Liver (tissue), 9 donors: ENCODE data around the gene USHBP1. TPM values are rescaled to one million over a fixed set of nuclear protein-coding genes. Genes with fewer than 3 reads are reported as not detected.

Source experiments
- DNase-seq: peaks from one replicate; pipeline ENCODE4 v3.0.0-alpha.2; 2017; ENCODE audit warnings: low spot score
- H3K27ac ChIP-seq, 2 donors: one replicate each; pipeline ENCODE4 v1.7.0; 2013; ENCODE audit warnings: inconsistent platforms in 2 of 2, low read length in 2 of 2, control low read depth in 1 of 2, low read depth in 1 of 2, mild to moderate bottlenecking in 1 of 2
- H3K27me3 ChIP-seq, 4 donors: one replicate each; pipeline versions ENCODE4 v1.6.1 to v1.7.0; 2013; ENCODE audit warnings: low read length in 3 of 4, inconsistent platforms in 1 of 4, mild to moderate bottlenecking in 1 of 4, moderate library complexity in 1 of 4; ENCODE audit not compliant: control insufficient read depth in 4 of 4, insufficient read depth in 4 of 4
- H3K36me3 ChIP-seq, 4 donors: one replicate each; pipeline versions ENCODE4 v1.6.1 to v1.7.0; 2013; ENCODE audit warnings: low read length in 3 of 4, mild to moderate bottlenecking in 3 of 4, low read depth in 1 of 4, moderate library complexity in 1 of 4; ENCODE audit not compliant: control insufficient read depth in 4 of 4, insufficient read depth in 3 of 4
- H3K4me1 ChIP-seq, 4 donors: one replicate each; pipeline versions ENCODE4 v1.6.1 to v1.7.0; 2013; ENCODE audit warnings: low read length in 3 of 4, mild to moderate bottlenecking in 3 of 4, moderate library complexity in 1 of 4; ENCODE audit not compliant: control insufficient read depth in 4 of 4, insufficient read depth in 4 of 4
- H3K4me3 ChIP-seq, 3 donors: one replicate each; pipeline versions ENCODE4 v1.6.1 to v1.7.0; 2013; ENCODE audit warnings: low read length in 3 of 3, control low read depth in 1 of 3, low read depth in 1 of 3, mild to moderate bottlenecking in 1 of 3
- H3K9ac ChIP-seq, 2 donors: one replicate each; pipeline ENCODE4 v1.7.0; 2013; ENCODE audit warnings: low read length in 2 of 2, mild to moderate bottlenecking in 2 of 2, moderate library complexity in 2 of 2, control low read depth in 1 of 2, low read depth in 1 of 2
- H3K9me3 ChIP-seq, 4 donors: one replicate each; pipeline versions ENCODE4 v1.6.1 to v1.7.0; 2013; ENCODE audit warnings: low read length in 3 of 4; ENCODE audit not compliant: control insufficient read depth in 4 of 4
- ATF3 ChIP-seq: IDR thresholded peaks from 2 replicates; pipeline ENCODE4 v1.6.1; 2016; ENCODE audit warnings: antibody characterized with exemption
- CTCF ChIP-seq: fragments of 150-350 bp; IDR thresholded peaks from 2 replicates; pipeline ENCODE4 v1.5.1; 2017; ENCODE audit warnings: improper control_type of control experiment, low read depth, low read length; ENCODE audit not compliant: missing input control
- EGR1 ChIP-seq, 2 donors: IDR thresholded peaks; 2 replicates each; pipeline ENCODE4 v1.6.1; 2016 to 2018; ENCODE audit warnings: antibody characterized with exemption in 2 of 2, low read depth in 2 of 2
- FOXA1 ChIP-seq: IDR thresholded peaks from 2 replicates; pipeline ENCODE4 v1.6.1; 2016; ENCODE audit warnings: antibody characterized with exemption
- FOXA2 ChIP-seq: IDR thresholded peaks from 2 replicates; pipeline ENCODE4 v1.6.1; 2016; ENCODE audit warnings: antibody characterized with exemption
- GABPA ChIP-seq, 2 donors: IDR thresholded peaks in 1 of 2; conservative IDR thresholded peaks in 1 of 2; 2 replicates each; pipeline ENCODE4 v1.6.1; 2016; ENCODE audit warnings: antibody characterized with exemption in 2 of 2, mild to moderate bottlenecking in 1 of 2, moderate library complexity in 1 of 2
- HNF4A ChIP-seq, 2 donors: conservative IDR thresholded peaks; 2 replicates each; pipeline ENCODE4 v1.6.1; 2016; ENCODE audit warnings: antibody characterized with exemption in 2 of 2, mild to moderate bottlenecking in 2 of 2
- HNF4G ChIP-seq: IDR thresholded peaks from 2 replicates; pipeline ENCODE4 v1.6.1; 2016; ENCODE audit warnings: antibody characterized with exemption
- JUND ChIP-seq, 2 donors: IDR thresholded peaks; 2 replicates each; pipeline ENCODE4 v1.6.1; 2016; ENCODE audit warnings: antibody characterized with exemption in 2 of 2
- NR2F2 ChIP-seq: IDR thresholded peaks from 2 replicates; pipeline ENCODE4 v1.6.1; 2016; ENCODE audit warnings: antibody characterized with exemption
- RAD21 ChIP-seq, 2 donors: IDR thresholded peaks; 2 replicates each; pipeline ENCODE4 v1.6.1; 2016; ENCODE audit warnings: antibody characterized with exemption in 2 of 2, mild to moderate bottlenecking in 2 of 2
- RXRA ChIP-seq, 2 donors: IDR thresholded peaks; 2 replicates each; pipeline ENCODE4 v1.6.1; 2017 to 2018; ENCODE audit warnings: antibody characterized with exemption in 2 of 2, mild to moderate bottlenecking in 1 of 2
- SP1 ChIP-seq: IDR thresholded peaks from 2 replicates; pipeline ENCODE4 v1.6.1; 2018; ENCODE audit warnings: antibody characterized with exemption, mild to moderate bottlenecking
- TAF1 ChIP-seq: conservative IDR thresholded peaks from 2 replicates; pipeline ENCODE4 v1.6.1; 2016; ENCODE audit warnings: antibody characterized with exemption, mild to moderate bottlenecking
- YY1 ChIP-seq: IDR thresholded peaks from 2 replicates; pipeline ENCODE4 v1.6.1; 2016; ENCODE audit warnings: antibody characterized with exemption, mild to moderate bottlenecking
- WGBS: extraction: QIAGEN DNeasy Blood & Tissue Kit; methylation state at CpG from one replicate; pipeline ENCODE4 v1.1.7; 2013; 5-methylcytosine and 5-hydroxymethylcytosine counted together
- polyA plus RNA-seq, 2 donors: library from polyadenylated mRNA; stranded (reverse) in 1 of 2; unstranded in 1 of 2; fragments of 200-250 nt in 1 of 2; fragments of >200 nt in 1 of 2; fragmentation: Nextera tagmentation in 1 of 2; extraction: Ambion mirVana in 1 of 2; gene quantifications; one replicate each; pipeline versions ENCODE4 v1.2.1 to v1.2.3, GENCODE V29; 2013 to 2015
- total RNA-seq, 2 donors: library from RNA; depleted of rRNA; stranded (reverse); fragments of >200 nt; gene quantifications; one replicate each; pipeline ENCODE4 v1.2.3, GENCODE V29; 2014
- TF ChIP-seq, protein P1 (sequence below): IDR thresholded peaks from 2 replicates; pipeline ENCODE4 v1.6.1; 2016; ENCODE audit warnings: antibody characterized with exemption
- TF ChIP-seq, protein P2 (sequence below): IDR thresholded peaks from 2 replicates; pipeline ENCODE4 v1.6.1; 2016; ENCODE audit warnings: antibody characterized with exemption, mild to moderate bottlenecking
- donor health status: healthy.
- donor health status: healthy.
- donor health status: healthy.
- donor health status: healthy.
- donor health status: healthy.

The USHBP1 gene
- total and polyA plus RNA-seq, 4 donors = 1.2 to 2.6 (median 1.9) TPM

- TF ChIP-seq, protein P1, sequence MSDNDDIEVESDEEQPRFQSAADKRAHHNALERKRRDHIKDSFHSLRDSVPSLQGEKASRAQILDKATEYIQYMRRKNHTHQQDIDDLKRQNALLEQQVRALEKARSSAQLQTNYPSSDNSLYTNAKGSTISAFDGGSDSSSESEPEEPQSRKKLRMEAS = no peak
- TF ChIP-seq TAF1 = no peak
- TF ChIP-seq NR2F2 = no peak
- no peak for TF ChIP-seq EGR1 (IDR thresholded peaks at IDR 0.05; ENCODE audit: low read depth in 2 of 2)
- TF ChIP-seq SP1 = no peak
- no peak for TF ChIP-seq YY1
- TF ChIP-seq HNF4A (conservative IDR thresholded peaks at IDR 0.05) = no peak
- TF ChIP-seq FOXA2 = no peak
- TF ChIP-seq GABPA (IDR thresholded peaks at IDR 0.05 in 1 of 2, conservative IDR thresholded peaks at IDR 0.05 in 1 of 2) = no peak
These were observed 8.4 kb downstream of the USHBP1 start (continued) for GRCh38 chr19:17256130-17256529.

- DNase-seq = no peak
- Histone ChIP-seq H3K4me3 (no peak overlapping the region), H3K9me3 (no peaks in the 10 kb centered on the region), H3K27ac (no peak overlapping the region), H3K4me1 (peaks cover 0 to 8% (median 3%) of the 10 kb centered on the region in 4 donors), H3K27me3 (no peaks in the 10 kb centered on the region), H3K9ac (no peak overlapping the region), H3K36me3 (no peaks in the 10 kb centered on the region)
- TF ChIP-seq, protein P1 = no peak
- no peak for TF ChIP-seq ATF3
- TF ChIP-seq SP1 = no peak
- no peak for TF ChIP-seq CTCF
- peak; percentile 8 to 14 for TF ChIP-seq HNF4A (conservative IDR thresholded peaks at IDR 0.05)
- TF ChIP-seq, protein P2, sequence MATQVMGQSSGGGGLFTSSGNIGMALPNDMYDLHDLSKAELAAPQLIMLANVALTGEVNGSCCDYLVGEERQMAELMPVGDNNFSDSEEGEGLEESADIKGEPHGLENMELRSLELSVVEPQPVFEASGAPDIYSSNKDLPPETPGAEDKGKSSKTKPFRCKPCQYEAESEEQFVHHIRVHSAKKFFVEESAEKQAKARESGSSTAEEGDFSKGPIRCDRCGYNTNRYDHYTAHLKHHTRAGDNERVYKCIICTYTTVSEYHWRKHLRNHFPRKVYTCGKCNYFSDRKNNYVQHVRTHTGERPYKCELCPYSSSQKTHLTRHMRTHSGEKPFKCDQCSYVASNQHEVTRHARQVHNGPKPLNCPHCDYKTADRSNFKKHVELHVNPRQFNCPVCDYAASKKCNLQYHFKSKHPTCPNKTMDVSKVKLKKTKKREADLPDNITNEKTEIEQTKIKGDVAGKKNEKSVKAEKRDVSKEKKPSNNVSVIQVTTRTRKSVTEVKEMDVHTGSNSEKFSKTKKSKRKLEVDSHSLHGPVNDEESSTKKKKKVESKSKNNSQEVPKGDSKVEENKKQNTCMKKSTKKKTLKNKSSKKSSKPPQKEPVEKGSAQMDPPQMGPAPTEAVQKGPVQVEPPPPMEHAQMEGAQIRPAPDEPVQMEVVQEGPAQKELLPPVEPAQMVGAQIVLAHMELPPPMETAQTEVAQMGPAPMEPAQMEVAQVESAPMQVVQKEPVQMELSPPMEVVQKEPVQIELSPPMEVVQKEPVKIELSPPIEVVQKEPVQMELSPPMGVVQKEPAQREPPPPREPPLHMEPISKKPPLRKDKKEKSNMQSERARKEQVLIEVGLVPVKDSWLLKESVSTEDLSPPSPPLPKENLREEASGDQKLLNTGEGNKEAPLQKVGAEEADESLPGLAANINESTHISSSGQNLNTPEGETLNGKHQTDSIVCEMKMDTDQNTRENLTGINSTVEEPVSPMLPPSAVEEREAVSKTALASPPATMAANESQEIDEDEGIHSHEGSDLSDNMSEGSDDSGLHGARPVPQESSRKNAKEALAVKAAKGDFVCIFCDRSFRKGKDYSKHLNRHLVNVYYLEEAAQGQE = no peak
- 39% methylated on average over 18 of the region's 18 CpGs for WGBS
These were observed 9.4 kb downstream of the USHBP1 start for GRCh38 chr19:17255150-17255621.

GRCh38 chr19:17254636-17255035, 9.9 kb downstream of the USHBP1 start:
- Histone ChIP-seq H3K27ac (no peak overlapping the region), H3K4me1 (peaks cover 0 to 8% (median 3%) of the 10 kb centered on the region in 4 donors), H3K9me3 (no peaks in the 10 kb centered on the region), H3K27me3 (no peaks in the 10 kb centered on the region), H3K4me3 (no peak overlapping the region), H3K9ac (no peak overlapping the region), H3K36me3 (no peaks in the 10 kb centered on the region)
- WGBS = 83% methylated on average over 10 of the region's 10 CpGs
- TF ChIP-seq TAF1 = no peak
- no peak for TF ChIP-seq CTCF
- no peak for TF ChIP-seq NR2F2
- no peak for TF ChIP-seq GABPA (IDR thresholded peaks at IDR 0.05 in 1 of 2, conservative IDR thresholded peaks at IDR 0.05 in 1 of 2)
- no peak for TF ChIP-seq JUND (IDR thresholded peaks at IDR 0.05)
- TF ChIP-seq EGR1 (IDR thresholded peaks at IDR 0.05; ENCODE audit: low read depth in 2 of 2) = no peak
- no peak for TF ChIP-seq FOXA1
- no peak for TF ChIP-seq YY1
- TF ChIP-seq, protein P1 = no peak
- no peak for TF ChIP-seq FOXA2
- no peak for TF ChIP-seq ATF3
- TF ChIP-seq RXRA (IDR thresholded peaks at IDR 0.05) = no peak
- TF ChIP-seq SP1 = no peak
- no peak for TF ChIP-seq RAD21 (IDR thresholded peaks at IDR 0.05)
- TF ChIP-seq HNF4G = no peak
- no peak for DNase-seq
